ENCODE results near the gene CHAC2. TPM values are rescaled to one million over a fixed set of nuclear protein-coding genes. Genes with fewer than 3 reads are reported as not detected.

Gene CHAC2
- total and polyA plus RNA-seq, 9 of the 15 experiments (the other 6 are each of a cell fraction or from before 2014, with no cell fraction given): 9.8 to 35.6 (median 18.2) TPM

- peak in 1 of 2 experiments; percentile 96; a peak in 2 of 4 replicates for TF ChIP-seq KDM4B (IDR thresholded peaks at IDR 0.05; ENCODE audit: borderline replicate concordance in 2 of 2, low read depth in 1 of 2)
- peak; percentile 97 for TF ChIP-seq RBFOX2 (IDR thresholded peaks at IDR 0.05; ENCODE audit: low read depth, low read length)
- no peak for TF ChIP-seq POLR3G (IDR thresholded peaks at IDR 0.05; ENCODE audit: extremely low read depth, insufficient read length, insufficient replicate concordance)
- TF ChIP-seq, protein P1, sequence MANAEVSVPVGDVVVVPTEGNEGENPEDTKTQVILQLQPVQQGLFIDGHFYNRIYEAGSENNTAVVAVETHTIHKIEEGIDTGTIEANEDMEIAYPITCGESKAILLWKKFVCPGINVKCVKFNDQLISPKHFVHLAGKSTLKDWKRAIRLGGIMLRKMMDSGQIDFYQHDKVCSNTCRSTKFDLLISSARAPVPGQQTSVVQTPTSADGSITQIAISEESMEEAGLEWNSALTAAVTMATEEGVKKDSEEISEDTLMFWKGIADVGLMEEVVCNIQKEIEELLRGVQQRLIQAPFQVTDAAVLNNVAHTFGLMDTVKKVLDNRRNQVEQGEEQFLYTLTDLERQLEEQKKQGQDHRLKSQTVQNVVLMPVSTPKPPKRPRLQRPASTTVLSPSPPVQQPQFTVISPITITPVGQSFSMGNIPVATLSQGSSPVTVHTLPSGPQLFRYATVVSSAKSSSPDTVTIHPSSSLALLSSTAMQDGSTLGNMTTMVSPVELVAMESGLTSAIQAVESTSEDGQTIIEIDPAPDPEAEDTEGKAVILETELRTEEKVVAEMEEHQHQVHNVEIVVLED (CRISPR knock-in tag; IDR thresholded peaks at IDR 0.05): peak; percentile 73
- no peak for TF ChIP-seq FOXJ3 (CRISPR knock-in tag; IDR thresholded peaks at IDR 0.05)
- no peak for TF ChIP-seq ZMIZ1 (IDR thresholded peaks at IDR 0.05; ENCODE audit: low read depth in 2 of 2, low read length in 2 of 2)
- no peak for TF ChIP-seq SP2 (IDR thresholded peaks at IDR 0.05; ENCODE audit: extremely low read depth, low read depth, low read length, poor library complexity, severe bottlenecking)
- peak; percentile 84 for TF ChIP-seq E2F8 (IDR thresholded peaks at IDR 0.05; ENCODE audit: low read depth, partially characterized antibody)
- no peak for TF ChIP-seq ZNF282 (CRISPR knock-in tag; IDR thresholded peaks at IDR 0.05)
- no peak for TF ChIP-seq DEAF1 (CRISPR knock-in tag; IDR thresholded peaks at IDR 0.05)
- no peak for TF ChIP-seq ZKSCAN1 (IDR thresholded peaks at IDR 0.05; ENCODE audit: low read depth, low read length)
- TF ChIP-seq SRSF9 (IDR thresholded peaks at IDR 0.05; ENCODE audit: borderline replicate concordance, low read depth, low read length): no peak
- no peak for TF ChIP-seq ARHGAP35 (IDR thresholded peaks at IDR 0.05; ENCODE audit: partially characterized antibody)
- TF ChIP-seq CHCHD3 (CRISPR knock-in tag; IDR thresholded peaks at IDR 0.05): no peak
- TF ChIP-seq ZNF212 (CRISPR knock-in tag; IDR thresholded peaks at IDR 0.05): no peak
- no peak for TF ChIP-seq KDM2B (CRISPR knock-in tag; IDR thresholded peaks at IDR 0.05)
- peak; percentile 49 for TF ChIP-seq FIP1L1 (IDR thresholded peaks at IDR 0.05; ENCODE audit: low read depth, low read length, poor library complexity, severe bottlenecking)
Measured at GRCh38 chr2:53786705-53787613, 19.4 kb downstream of the CHAC2 start, which contains the start of the genes ASB3 and ERLEC1 (continued).

Data from K562 (cell line).